ENCODE results near the gene POLR2L. TPM values are rescaled to one million over a fixed set of nuclear protein-coding genes. Genes with fewer than 3 reads are reported as not detected.
A peak's percentile ranks its signal among the peaks of the same experiment; 100 is the strongest.

The POLR2L gene
- total RNA-seq: 163 and 227 TPM in 2 replicates

DNA sequence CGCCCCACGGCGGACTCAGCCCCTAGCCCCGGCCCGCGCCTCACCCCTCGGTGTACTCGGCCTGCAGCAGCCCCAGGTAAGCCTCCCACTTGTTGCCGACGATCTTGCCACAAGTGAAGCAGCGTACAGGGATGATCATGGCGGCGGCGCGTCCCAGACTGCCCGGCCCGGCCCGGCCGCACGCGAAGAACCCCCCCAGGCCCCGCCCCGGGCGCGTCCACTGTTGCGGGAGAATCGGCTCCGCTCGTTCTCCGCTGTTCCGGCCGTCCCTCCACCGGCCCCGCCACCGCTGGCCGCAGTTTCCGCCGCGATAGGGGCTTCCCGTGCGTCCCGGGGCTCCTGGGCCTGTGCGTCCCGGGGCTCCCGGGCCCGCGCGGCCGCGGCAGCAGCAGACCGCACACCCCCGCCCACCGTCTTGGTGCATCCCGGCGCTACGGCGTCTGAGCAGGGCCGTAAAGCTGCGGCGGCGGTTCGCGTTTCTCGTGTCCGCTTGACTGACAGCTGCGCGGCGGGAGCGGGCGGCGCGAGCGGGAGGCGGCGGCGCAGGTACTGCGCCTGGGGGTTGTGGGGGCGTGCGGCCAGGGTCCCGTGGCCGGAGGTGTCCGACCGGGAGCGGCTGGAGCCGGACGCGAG lies at the start of gene POLR2L, which contains the start of gene TSPAN4:
Gene POLR2L (minus strand): TSS at position 160 of the 633 bp plus-strand sequence. CDS start 21 bp downstream, at position 139.
Gene TSPAN4 (plus strand): TSS at position 483 of the 633 bp plus-strand sequence. CDS start 7,453 bp downstream, outside the sequence.
- peak; percentile 75 for DNase-seq (ENCODE audit: low read depth, low spot score)

DNA sequence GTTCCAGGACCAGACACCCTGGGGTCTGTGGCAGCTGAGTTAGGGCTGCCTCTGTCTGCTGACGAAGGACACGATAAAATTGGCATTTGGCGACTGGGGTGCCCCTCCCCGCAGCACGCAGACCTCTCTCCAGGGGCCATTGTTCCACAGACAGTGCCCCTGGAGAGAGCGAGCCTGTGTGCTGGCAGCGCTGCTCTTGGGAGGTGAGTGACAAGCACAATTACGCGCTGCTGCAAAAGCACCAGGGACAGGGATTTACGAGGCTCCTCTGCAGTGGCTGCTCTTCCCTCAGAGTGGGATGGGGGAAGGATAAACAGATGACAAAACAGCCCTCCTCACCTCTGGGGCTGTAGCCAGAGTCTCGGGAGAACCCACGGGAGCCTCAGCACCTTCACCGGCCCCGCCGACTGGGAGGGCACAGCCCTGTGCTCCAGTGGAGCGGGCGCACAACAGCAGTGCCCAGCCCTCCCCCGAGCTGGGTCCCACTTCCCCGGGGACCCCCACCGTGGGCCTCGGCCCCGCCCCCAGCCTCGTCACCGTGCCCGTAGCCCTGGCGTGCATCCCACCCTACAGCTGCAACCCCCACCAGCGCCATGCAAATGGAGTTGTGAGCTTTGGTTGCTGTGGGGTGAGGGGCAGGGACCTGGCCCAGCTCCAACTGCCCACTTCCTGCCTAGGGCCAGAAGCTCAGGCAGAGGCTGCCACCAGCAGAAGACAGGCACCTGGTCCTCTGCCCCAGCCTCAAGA lies 48.6 kb upstream of the POLR2L start:
- DNase-seq (ENCODE audit: low read depth, low spot score): no peak

GRCh38 chr11:889687-890475 lies 47.6 kb upstream of the POLR2L start:
- no peak for DNase-seq (ENCODE audit: low read depth, low spot score)

DNA sequence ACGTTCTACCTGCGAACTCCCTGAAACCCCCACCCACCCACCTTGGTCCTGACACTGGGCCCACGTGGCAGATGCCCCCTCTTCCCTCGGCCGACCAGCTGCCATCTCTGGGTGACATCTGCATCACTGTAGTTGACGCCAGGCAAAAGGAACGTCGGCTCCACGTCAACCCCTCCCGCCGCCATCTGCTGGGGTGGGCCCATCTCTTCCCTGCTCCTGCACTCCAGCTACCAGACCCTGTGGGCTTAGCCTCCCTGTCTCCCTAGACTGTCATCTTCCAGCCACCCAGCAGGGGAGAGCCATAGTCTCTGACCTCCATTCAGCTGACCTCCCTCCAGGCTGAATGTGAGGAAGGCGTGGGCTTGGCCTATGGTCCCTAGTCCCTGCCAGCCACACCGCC lies 46.9 kb upstream of the POLR2L start:
- no peak for DNase-seq (ENCODE audit: low read depth, low spot score)

DNA sequence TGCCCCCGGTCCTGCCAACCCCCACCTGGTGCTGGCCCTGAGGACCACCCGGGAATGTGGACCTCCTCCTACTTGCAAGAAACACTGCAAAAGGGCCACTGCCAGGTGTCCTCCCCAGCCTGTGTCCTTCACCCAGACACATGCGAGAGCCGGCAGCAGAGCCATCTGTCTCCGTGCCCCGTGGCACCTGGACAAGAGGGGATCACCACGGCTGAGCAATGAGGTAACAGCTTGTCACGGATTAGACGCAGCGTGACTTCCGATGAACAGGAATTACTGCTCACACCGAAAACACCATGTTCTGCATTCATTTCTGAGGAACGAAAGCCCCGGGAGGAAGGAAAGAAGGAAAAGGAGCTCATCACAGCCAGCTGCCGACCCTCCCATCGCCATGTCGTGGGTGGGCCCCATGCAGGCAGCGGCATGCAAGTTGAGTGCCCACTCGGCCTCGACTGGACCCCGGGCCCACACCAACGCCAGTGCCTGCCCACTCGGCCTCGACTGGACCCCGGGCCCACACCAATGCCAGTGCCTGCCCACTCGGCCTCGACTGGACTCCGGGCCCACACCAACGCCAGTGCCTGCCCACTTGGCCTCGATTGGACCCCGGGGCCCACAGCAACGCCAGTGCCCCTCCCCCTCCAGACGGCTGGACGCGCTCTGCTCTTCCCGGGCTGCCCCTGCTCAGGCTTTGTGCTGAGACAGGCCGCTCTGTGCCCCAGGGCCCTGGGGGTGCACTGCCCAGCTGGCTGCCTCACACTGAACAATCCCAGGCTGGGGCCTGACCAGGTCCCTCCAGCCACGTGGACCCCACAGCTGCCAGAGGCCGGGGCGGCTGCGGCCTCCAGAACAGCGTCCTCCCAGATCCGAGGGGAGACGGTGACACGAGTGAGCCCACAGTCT lies 46.2 kb upstream of the POLR2L start:
- no peak for DNase-seq (ENCODE audit: low read depth, low spot score)

DNA sequence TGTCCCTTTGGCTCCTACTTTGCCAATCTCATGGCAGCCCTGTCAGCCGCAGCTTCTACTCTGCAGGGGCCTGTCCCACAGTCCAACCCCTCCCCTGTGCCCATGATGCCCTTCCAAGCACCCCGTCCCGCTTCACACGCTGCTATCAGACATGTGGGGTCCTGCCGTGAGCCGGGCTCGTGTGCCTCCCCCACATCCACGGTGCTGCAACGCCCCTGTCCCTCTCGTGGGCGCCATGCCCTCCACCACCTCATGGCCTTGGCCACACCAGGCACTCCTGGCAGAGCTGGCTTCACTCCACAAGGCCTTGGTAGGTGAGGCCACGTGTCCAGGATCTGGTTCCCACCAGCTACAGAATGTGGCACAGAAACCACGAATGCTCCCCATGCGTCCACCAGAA lies 45.3 kb upstream of the POLR2L start:
- no peak for DNase-seq (ENCODE audit: low read depth, low spot score)

DNA sequence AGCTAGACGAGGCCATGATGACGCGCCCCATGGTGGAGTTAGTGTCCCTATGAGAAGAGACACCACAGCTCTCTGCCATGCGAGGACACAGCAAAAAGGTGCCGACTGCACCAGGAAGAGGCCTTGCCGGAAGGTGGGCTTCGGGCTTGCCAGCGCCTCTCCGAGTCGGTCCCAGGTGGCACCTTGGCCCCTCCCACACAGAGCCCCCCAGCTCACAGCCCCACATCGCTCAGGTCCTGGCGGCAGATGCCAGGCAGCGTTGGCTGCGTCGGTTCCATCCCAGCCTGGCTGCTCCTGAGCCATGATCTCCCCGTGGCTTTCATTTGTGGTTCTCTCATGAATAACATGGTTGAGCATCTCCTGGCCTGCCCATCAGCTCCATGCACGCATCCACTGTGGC lies 44.2 kb upstream of the POLR2L start:
- no peak for DNase-seq (ENCODE audit: low read depth, low spot score)

DNA sequence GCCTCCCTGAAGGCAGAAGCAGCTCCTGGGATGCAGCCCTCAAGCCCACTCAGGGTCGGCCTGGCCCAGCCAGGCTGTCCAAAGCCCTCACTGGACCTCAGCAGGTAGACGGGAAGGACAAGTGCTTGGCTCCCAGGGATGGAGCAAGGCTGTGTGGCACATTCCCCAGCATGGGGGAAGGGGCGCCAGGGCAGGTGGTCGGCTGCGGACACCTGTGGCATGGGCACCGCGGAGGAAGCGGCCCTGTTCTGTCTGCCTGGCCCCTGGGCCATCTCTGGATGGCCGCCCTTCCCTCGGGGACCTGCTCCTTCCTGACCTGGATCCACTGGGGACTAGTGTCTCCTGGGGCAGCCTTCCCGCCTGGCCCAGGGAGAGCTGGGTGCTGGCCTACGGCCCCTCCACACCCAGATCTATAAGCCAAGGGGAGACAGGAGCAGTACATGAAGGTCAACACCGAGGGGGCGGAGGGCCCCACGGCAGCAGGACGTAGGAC lies 42.3 kb upstream of the POLR2L start:
- DNase-seq (ENCODE audit: low read depth, low spot score): no peak

DNA sequence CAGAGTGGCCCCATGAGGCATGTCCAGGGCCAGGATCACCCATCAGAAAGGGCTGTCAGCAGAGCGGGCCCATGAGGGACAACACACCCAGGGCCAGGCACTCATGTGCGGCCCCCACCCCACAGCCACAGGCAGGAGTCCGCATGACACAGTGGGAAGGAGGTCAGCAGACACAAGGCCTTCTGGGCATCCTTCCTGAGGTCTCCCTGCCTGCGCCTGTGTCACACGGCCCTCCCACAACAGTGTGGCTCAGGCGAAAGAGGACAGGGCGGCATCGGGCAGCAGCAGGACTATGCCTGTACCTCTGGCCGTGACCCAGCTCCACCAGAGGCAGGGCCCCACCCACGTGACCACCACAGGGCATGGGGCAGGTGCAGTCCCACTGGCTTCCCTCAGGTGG lies 41.2 kb upstream of the POLR2L start:
- DNase-seq (ENCODE audit: low read depth, low spot score): no peak

- DNase-seq (ENCODE audit: low read depth, low spot score): no peak
Observed at GRCh38 chr11:882596-882995, 40.3 kb upstream of the POLR2L start.

DNA sequence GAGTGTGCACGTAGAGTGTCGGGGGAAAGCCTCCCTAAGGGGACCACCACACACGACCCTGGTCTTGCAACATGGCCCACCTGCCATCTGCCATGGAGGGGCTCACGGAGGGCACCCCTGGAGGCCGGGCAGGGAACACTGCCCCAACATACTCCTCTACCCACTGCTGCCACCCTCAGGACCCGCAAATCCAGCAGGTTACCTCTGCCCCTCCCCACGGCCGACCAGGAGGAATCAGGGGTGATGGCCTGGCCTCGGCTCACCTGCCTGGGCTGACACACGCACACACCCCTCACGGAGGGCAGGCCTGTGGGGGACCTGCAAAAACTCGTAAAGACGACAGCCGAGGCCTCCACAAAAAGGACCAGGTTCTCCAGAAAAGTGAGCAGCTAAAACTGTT lies 38.1 kb upstream of the POLR2L start:
- no peak for DNase-seq (ENCODE audit: low read depth, low spot score)

DNA sequence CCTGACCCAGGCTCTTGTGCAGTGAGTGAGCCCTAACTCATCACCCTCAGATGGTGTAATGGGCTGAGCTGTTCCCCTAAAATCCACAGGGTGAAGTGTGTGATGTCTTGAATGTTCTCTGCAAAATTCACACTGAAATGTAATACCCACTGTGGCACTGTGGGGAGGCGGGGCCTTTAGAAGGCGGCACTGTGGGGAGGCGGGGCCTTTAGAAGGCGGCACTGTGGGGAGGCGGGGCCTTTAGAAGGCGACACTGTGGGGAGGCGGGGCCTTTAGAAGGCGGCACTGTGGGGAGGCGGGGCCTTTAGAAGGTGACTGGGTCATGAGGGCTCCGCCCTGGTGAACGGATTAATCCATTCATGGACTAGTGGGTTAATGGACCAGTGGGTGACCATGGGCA lies 35.2 kb upstream of the POLR2L start:
- no peak for DNase-seq (ENCODE audit: low read depth, low spot score)

GRCh38 chr11:876545-876944 lies 34.2 kb upstream of the POLR2L start:
- DNase-seq (ENCODE audit: low read depth, low spot score): no peak

DNA sequence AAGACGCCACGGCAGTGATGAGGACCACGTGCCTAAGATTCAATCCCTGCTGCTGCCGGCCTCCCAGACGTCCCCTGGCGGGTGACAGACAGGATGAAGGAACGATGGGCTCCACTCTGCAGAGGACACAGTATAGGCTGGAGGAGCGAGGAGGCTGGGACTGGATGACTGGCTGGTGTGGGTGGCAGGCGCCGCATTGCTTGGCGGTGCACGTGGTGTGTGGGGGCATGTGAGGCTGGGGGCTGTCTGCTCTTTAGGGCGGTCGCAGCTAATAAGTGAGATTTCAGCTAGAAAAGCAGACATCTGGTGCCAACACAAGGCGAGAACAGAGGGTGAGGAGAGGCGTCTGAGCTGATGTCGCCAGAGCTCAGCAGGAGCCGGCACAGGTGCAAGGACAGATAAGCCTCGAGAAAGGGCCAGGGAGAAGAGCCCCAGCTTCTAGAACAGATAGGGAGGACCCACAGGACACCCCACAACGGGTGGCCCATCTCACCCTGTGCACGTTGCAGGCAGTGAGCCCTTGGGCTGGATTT lies 33.5 kb upstream of the POLR2L start:
- DNase-seq (ENCODE audit: low read depth, low spot score): no peak

GRCh38 chr11:875203-875602 lies 32.9 kb upstream of the POLR2L start:
- DNase-seq (ENCODE audit: low read depth, low spot score): no peak

- no peak for DNase-seq (ENCODE audit: low read depth, low spot score)
Observed at GRCh38 chr11:873706-874105, 31.4 kb upstream of the POLR2L start.

DNA sequence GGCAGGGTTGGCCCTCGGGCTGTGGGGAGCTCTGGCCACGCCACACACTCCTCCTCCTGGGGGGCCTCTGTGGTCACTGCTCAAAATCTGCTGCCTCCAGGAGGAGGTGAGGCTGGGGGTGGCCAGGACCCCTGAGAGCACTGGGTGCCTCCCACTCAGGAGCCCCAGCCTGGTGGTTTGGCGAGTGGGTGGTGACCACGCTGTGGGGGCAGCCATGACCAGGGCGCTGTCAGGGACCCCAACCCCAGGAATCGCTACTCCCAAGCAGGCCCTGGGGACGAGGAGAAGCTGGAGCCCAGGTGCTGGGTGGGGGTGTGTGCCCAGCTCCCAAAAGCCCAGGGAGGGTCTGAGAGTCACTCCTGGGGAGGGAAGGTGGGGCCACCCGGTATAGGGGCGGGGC lies 30.5 kb upstream of the POLR2L start:
- DNase-seq (ENCODE audit: low read depth, low spot score): no peak

DNA sequence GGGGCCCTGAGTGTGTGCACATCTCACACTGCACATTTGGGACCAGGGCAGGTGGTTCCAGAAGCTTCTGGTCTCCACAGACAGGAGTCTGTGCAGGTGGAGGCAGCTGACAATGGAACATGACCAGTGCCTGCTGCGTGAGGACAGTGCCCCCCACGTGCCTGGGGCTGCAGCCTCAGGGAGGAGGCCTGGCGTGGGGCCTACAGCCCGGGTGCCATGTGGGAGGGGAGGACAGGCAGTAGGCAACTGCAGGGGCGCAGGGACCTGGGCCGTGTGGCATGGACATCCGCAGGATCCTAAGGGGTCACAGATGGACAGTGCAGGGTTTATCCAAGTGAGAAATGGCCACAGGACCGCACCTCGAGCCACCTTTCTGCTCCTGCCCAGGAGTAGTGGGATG lies 29.1 kb upstream of the POLR2L start:
- DNase-seq (ENCODE audit: low read depth, low spot score): no peak

GRCh38 chr11:870418-870817 lies 28.1 kb upstream of the POLR2L start:
- no peak for DNase-seq (ENCODE audit: low read depth, low spot score)

DNA sequence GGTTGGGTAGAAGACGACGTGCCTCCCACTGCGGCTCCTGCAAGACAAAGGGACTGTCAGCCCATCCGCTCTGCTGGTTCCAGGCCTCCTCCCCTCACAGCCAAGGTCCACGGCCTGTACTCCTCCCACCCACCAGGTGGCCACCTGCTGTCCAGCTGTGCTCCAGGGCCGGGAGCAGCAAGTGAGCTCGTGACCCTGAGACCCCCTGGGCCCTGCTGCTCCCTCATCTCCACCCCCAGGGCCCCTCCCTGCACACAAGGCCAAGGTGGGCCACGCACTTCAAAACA lies 27.7 kb upstream of the POLR2L start:
- DNase-seq (ENCODE audit: low read depth, low spot score): no peak

Measured in pulmonary artery endothelial cell (primary cell).